Measurements from ENCODE around the gene ABR.
"Not testable (repeated sequence)": the region's sequence is repeated elsewhere in the genome, so short reads cannot be mapped to it uniquely, and the experiment has no call there.

Gene ABR

GRCh38 chr17:1170739-1171138 is 9.0 kb downstream of the ABR start:
- no peak for DNase-seq

GRCh38 chr17:1169929-1170312 is 9.9 kb downstream of the ABR start:
- no peak for DNase-seq

- no peak for DNase-seq
Observed at GRCh38 chr17:1169221-1169928, 10.4 kb downstream of the ABR start.

- no peak for DNase-seq
Observed at GRCh38 chr17:1168533-1169220, 11.1 kb downstream of the ABR start.

GRCh38 chr17:1166276-1166675 is 13.5 kb downstream of the ABR start:
- DNase-seq = no peak

- DNase-seq = no peak
Observed at GRCh38 chr17:1165836-1166235, 13.9 kb downstream of the ABR start.

GRCh38 chr17:1164935-1165556 is 14.7 kb downstream of the ABR start:
- no peak for DNase-seq

- no peak for DNase-seq
Observed at GRCh38 chr17:1162116-1162855, 17.5 kb downstream of the ABR start.

- DNase-seq = no peak
Observed at GRCh38 chr17:1160591-1161390, 19.0 kb downstream of the ABR start.

GRCh38 chr17:1159431-1160180 is 20.2 kb downstream of the ABR start:
- DNase-seq = no peak

GRCh38 chr17:1158879-1159278 is 20.9 kb downstream of the ABR start:
- no peak for DNase-seq

- DNase-seq = no peak
Observed at GRCh38 chr17:1156864-1157263, 22.9 kb downstream of the ABR start.

- no peak for DNase-seq
Observed at GRCh38 chr17:1154704-1155103, 25.1 kb downstream of the ABR start.

GRCh38 chr17:1153795-1154546 is 25.8 kb downstream of the ABR start:
- peak; percentile 32 to 56 for DNase-seq

GRCh38 chr17:1152582-1152981 is 27.2 kb downstream of the ABR start:
- not testable (repeated sequence) for DNase-seq

GRCh38 chr17:1150863-1151600 is 28.7 kb downstream of the ABR start:
- no peak for DNase-seq

GRCh38 chr17:1149869-1150268 is 29.9 kb downstream of the ABR start:
- no peak for DNase-seq

GRCh38 chr17:1147664-1148063 is 32.1 kb downstream of the ABR start:
- peak; percentile 22 to 64 for DNase-seq

GRCh38 chr17:1146561-1147265 is 33.1 kb downstream of the ABR start:
- DNase-seq = no peak

All from NCI-H446 (cell line).